GM23248 (cell line): ENCODE measurements around the gene RTN4. TPM values are rescaled to one million over a fixed set of nuclear protein-coding genes. Genes with fewer than 3 reads are reported as not detected.
A peak's percentile ranks its signal among the peaks of the same experiment; 100 is the strongest.

Experiments
- DNase-seq: peaks from one replicate; pipeline ENCODE4 v3.0.0-alpha.2; 2015
- H2AFZ ChIP-seq: fragments of 200-600 bp; sonication (generic); 2 replicates; pipeline ENCODE4 v1.6.1; 2016; ENCODE audit warnings: antibody characterized with exemption
- H3F3A ChIP-seq: fragments of 200-600 bp; sonication (generic); 2 replicates; pipeline ENCODE4 v1.6.1; 2016; ENCODE audit warnings: mild to moderate bottlenecking, antibody characterized with exemption, mixed run types; ENCODE audit not compliant: insufficient read depth
- H3K27ac ChIP-seq: fragments of 200-600 bp; sonication (generic); 2 replicates; pipeline ENCODE4 v1.5.1; 2016; ENCODE audit warnings: mild to moderate bottlenecking
- H3K27me3 ChIP-seq: fragments of 200-600 bp; sonication (generic); replicated peaks from 2 replicates; pipeline ENCODE4 v1.6.1; 2016; ENCODE audit warnings: mild to moderate bottlenecking; ENCODE audit not compliant: insufficient read depth
- H3K36me3 ChIP-seq: fragments of 200-600 bp; sonication (generic); 2 replicates; pipeline ENCODE4 v1.6.1; 2016; ENCODE audit warnings: low read depth, mild to moderate bottlenecking
- H3K4me1 ChIP-seq: fragments of 200-600 bp; sonication (generic); 2 replicates; pipeline ENCODE4 v1.6.1; 2016; ENCODE audit warnings: mild to moderate bottlenecking; ENCODE audit not compliant: insufficient read depth
- H3K4me2 ChIP-seq: fragments of 200-600 bp; sonication (generic); one replicate; pipeline ENCODE4 v1.6.1; 2016; ENCODE audit warnings: mild to moderate bottlenecking; ENCODE audit not compliant: unreplicated experiment
- H3K4me3 ChIP-seq: fragments of 200-600 bp; sonication (generic); 2 replicates; pipeline ENCODE4 v1.5.1; 2016; ENCODE audit warnings: mild to moderate bottlenecking
- H3K79me2 ChIP-seq: fragments of 200-600 bp; sonication (generic); 2 replicates; pipeline ENCODE4 v1.6.1; 2016; ENCODE audit warnings: mild to moderate bottlenecking; ENCODE audit not compliant: insufficient read depth
- H3K9ac ChIP-seq: fragments of 200-600 bp; sonication (generic); 2 replicates; pipeline ENCODE4 v1.6.1; 2016; ENCODE audit warnings: mild to moderate bottlenecking
- H3K9me2 ChIP-seq: fragments of 200-600 bp; sonication (generic); 2 replicates; pipeline ENCODE4 v1.6.1; 2016; ENCODE audit warnings: mixed run types, mild to moderate bottlenecking, moderate library complexity; ENCODE audit not compliant: insufficient read depth
- H3K9me3 ChIP-seq: fragments of 200-600 bp; sonication (generic); one replicate; pipeline ENCODE4 v1.6.1; 2017; ENCODE audit warnings: low read depth
- H4K20me1 ChIP-seq: fragments of 200-600 bp; sonication (generic); 2 replicates; pipeline ENCODE4 v1.6.0; 2016; ENCODE audit not compliant: insufficient read depth
- EZH2 ChIP-seq: fragments of 200-600 bp; sonication (generic); IDR thresholded peaks from 2 replicates; pipeline ENCODE4 v1.6.1; 2018; ENCODE audit warnings: antibody characterized with exemption, mild to moderate bottlenecking; ENCODE audit not compliant: insufficient read depth, poor library complexity, severe bottlenecking
- EZH2phosphoT487 ChIP-seq: fragments of 200-600 bp; sonication (generic); IDR thresholded peaks from 2 replicates; pipeline ENCODE4 v1.6.1; 2018; ENCODE audit warnings: antibody characterized with exemption, moderate library complexity, mild to moderate bottlenecking, low read depth; ENCODE audit not compliant: insufficient read depth
- WGBS, 2 experiments: methylation state at CpG; one replicate each; pipeline ENCODE4 v1.1.6; 2015 to 2017; ENCODE audit warnings: low lambda C conversion rate in 2 of 2, low coverage in 1 of 2; ENCODE audit errors: missing lambda C conversion rate in 2 of 2; 5-methylcytosine and 5-hydroxymethylcytosine counted together
- in situ Hi-C: fragments of 300-500 bp; cut with MboI; formaldehyde crosslinking; loops from 2 replicates; pipeline ENCODE4 v1.15.0; 2020
- polyA plus RNA-seq: library from polyadenylated mRNA; unstranded; fragments of >200 nt; fragmentation: Nextera tagmentation; extraction: Ambion mirVana; gene quantifications from 2 replicates; pipeline ENCODE4 v1.2.1, GENCODE V29; 2016
- total RNA-seq: library from RNA; depleted of rRNA; stranded (reverse); fragments of >200 nt; shearing (Covaris generic); gene quantifications from 2 replicates; pipeline ENCODE4 v1.2.3, GENCODE V29; 2014

The RTN4 gene
- total and polyA plus RNA-seq, 2 experiments from 2014 or later = 361 to 425 TPM

DNA sequence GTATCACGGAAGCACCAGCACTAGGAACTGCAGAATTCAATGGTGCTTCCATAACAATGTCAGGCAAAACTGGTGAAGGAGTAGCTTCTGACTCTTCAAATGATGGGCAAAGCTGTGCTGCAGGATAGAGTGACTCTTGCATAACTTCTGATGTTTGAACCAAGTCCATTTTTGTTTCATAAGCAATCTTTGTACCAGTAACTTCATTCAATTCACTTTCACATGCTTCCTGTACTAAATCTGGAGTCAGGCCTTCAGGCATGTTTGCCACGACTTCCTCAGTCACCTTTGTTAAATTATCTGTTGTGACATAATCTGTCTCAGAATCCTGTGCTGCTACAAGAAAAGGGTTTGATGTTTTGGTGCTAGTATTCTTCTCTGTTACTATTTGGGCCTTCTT is 24.0 kb downstream of the RTN4 start:
- Histone ChIP-seq H2AFZ (no peak overlapping the region), H3K4me2 (peak overlapping the region; percentile 16), H3F3A (peaks cover 74% of the 10 kb centered on the region), H3K36me3 (0 out of 2 replicates have a peak, but pooled peaks cover 18% of the 10 kb centered on the region), H4K20me1 (peaks cover 96% of the 10 kb centered on the region), H3K9me2 (no peaks in the 10 kb centered on the region), H3K4me3 (no peak overlapping the region), H3K9me3 (no peaks in the 10 kb centered on the region), H3K27me3 (no peaks in the 10 kb centered on the region), H3K79me2 (peaks cover 100% of the 10 kb centered on the region), H3K27ac (0 out of 2 replicates have a peak overlapping the region, but pooled peaks have one; percentile 24), H3K4me1 (peaks cover 87% of the 10 kb centered on the region), H3K9ac (no peak overlapping the region)
- in situ Hi-C loops = no loop called here
- DNase-seq = peak; percentile 58
- 12% methylated on average over 2 of the region's 2 CpGs for WGBS, 2 experiments
- no peak for TF ChIP-seq EZH2phosphoT487
- no peak for TF ChIP-seq EZH2

DNA sequence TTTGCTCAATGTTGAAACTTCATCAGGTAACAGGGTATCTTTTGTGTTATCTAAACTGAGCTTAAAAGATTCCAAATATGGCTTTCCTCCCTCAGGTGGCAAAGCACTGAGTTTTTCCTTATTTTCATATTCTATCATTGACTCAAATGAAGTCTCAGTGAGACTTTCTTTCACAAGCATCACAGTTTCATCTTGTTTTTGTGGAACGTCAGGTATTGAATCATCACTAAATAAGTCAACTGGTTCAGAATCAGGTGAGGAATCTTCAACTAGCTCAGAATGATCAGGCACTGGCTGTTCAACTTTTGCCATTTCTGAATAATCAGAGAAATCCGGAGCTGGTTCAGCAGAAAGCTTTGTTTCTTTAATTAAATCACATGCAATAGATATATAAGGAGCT is 24.6 kb downstream of the RTN4 start:
- H3F3A ChIP-seq = peaks cover 68% of the 10 kb centered on the region
- WGBS, 2 experiments = 68 to 79% methylated on average over 2 of the region's 2 CpGs
- H3K27me3 ChIP-seq = no peaks in the 10 kb centered on the region
- DNase-seq = no peak
- peaks cover 83% of the 10 kb centered on the region for H3K4me1 ChIP-seq
- peaks cover 100% of the 10 kb centered on the region for H3K79me2 ChIP-seq
- H3K4me3 ChIP-seq = no peak overlapping the region
- in situ Hi-C loops = no loop called here
- TF ChIP-seq EZH2 (no peak), EZH2phosphoT487 (no peak)
- H3K4me2 ChIP-seq = peak overlapping the region; percentile 16
- H3K9me2 ChIP-seq = no peaks in the 10 kb centered on the region
- H3K9ac ChIP-seq = no peak overlapping the region
- H4K20me1 ChIP-seq = peaks cover 93% of the 10 kb centered on the region
- no peak overlapping the region for H2AFZ ChIP-seq
- H3K9me3 ChIP-seq = no peaks in the 10 kb centered on the region
- H3K27ac ChIP-seq = 0 out of 2 replicates have a peak overlapping the region, but pooled peaks have one; percentile 2
- 0 out of 2 replicates have a peak, but pooled peaks cover 18% of the 10 kb centered on the region for H3K36me3 ChIP-seq

DNA sequence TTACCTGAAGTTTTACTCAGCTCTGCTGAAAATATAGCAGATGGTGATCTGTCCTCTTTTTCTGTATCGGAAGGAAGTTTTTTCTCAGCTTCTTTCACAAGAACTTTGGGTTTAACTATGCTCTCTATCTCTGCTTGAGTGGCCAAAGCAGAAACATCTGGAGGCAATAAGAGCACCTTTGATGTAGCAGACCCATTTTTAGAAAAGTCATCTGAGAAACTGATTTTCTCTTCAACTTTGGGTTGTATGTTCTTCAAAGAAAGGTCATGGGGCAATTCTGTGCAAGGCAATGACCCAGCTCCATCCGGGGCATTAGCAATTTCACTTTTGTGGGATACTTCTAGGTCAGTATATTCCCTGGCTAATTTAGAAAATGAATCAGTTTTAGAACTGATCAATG is 25.2 kb downstream of the RTN4 start:
- peaks cover 78% of the 10 kb centered on the region for H3K4me1 ChIP-seq
- H3K27me3 ChIP-seq = no peaks in the 10 kb centered on the region
- TF ChIP-seq EZH2phosphoT487 (no peak), EZH2 (no peak)
- peak overlapping the region; percentile 2; the same call in 1 of the 2 replicates for H3K27ac ChIP-seq
- no peak overlapping the region for H3K9ac ChIP-seq
- no peaks in the 10 kb centered on the region for H3K9me3 ChIP-seq
- 0 out of 2 replicates have a peak overlapping the region, but pooled peaks have one; percentile 1 for H3K4me3 ChIP-seq
- no peak for DNase-seq
- peaks cover 100% of the 10 kb centered on the region for H3K79me2 ChIP-seq
- 31 to 32% methylated on average over 2 of the region's 2 CpGs for WGBS, 2 experiments
- H2AFZ ChIP-seq = no peak overlapping the region
- in situ Hi-C loops = no loop called here
- H3K4me2 ChIP-seq = peak overlapping the region; percentile 1
- no peaks in the 10 kb centered on the region for H3K9me2 ChIP-seq
- 0 out of 2 replicates have a peak, but pooled peaks cover 18% of the 10 kb centered on the region for H3K36me3 ChIP-seq
- peaks cover 93% of the 10 kb centered on the region for H4K20me1 ChIP-seq
- peaks cover 68% of the 10 kb centered on the region for H3F3A ChIP-seq

DNA sequence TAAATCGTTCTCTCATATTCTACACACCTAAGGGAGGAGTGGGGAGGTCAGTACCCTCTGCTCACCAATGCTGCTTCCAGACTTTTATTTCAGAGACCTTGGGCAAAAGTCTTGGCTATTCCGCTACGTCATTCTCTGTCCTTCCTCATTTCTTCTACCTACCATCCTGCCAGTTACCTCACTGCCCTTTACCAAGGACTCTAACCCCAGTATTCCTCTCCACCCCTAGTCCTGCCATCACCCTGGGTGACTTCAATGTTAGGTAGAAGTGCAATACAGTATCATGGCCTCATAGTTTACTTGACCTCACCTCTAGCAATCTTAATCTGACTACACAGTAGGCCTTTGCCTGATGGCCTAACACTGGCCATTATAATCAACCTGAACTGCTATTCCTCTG is 27.8 kb downstream of the RTN4 start:
- H3K9me2 ChIP-seq = no peaks in the 10 kb centered on the region
- peaks cover 91% of the 10 kb centered on the region for H4K20me1 ChIP-seq
- WGBS, 2 experiments = 79 to 87% methylated on average over 3 of the region's 3 CpGs
- H3K9me3 ChIP-seq = no peaks in the 10 kb centered on the region
- H3K36me3 ChIP-seq = peaks cover 32% of the 10 kb centered on the region
- in situ Hi-C loops = no loop called here
- H3K79me2 ChIP-seq = peaks cover 100% of the 10 kb centered on the region
- H3K27me3 ChIP-seq = no peaks in the 10 kb centered on the region
- peaks cover 74% of the 10 kb centered on the region for H3F3A ChIP-seq
- H3K4me1 ChIP-seq = peaks cover 77% of the 10 kb centered on the region
- H3K9ac ChIP-seq = no peak overlapping the region
- TF ChIP-seq EZH2phosphoT487 (no peak), EZH2 (no peak)
- H2AFZ ChIP-seq = no peak overlapping the region
- H3K27ac ChIP-seq = no peak overlapping the region
- H3K4me3 ChIP-seq = no peak overlapping the region
- H3K4me2 ChIP-seq = no peak overlapping the region
- DNase-seq = no peak
